ENCODE measurements around the gene FGFBP1. TPM values are rescaled to one million over a fixed set of nuclear protein-coding genes. Genes with fewer than 3 reads are reported as not detected.

FGFBP1 gene
- not detected in 2 replicates for total RNA-seq (2011; cell fraction: chromatin; rRNA removed; ENCODE audit: low replicate concordance)
- total RNA-seq (2011; cell fraction: nucleolus; rRNA removed): not detected in 2 replicates
- not detected in 2 replicates for total RNA-seq (2011; cell fraction: nucleoplasm; rRNA removed)
- not detected in 2 replicates for total RNA-seq (2014; rRNA removed)
- not detected in 2 replicates for total RNA-seq (2014; rRNA removed; fragmentation: Illumina TruSeq; extraction: Trizol)
- total RNA-seq (2015; rRNA removed; fragmentation: Illumina TruSeq; extraction: Trizol): not detected in 2 replicates
- not detected in 2 replicates for total RNA-seq (2021)
- not detected in 2 replicates for polyA plus RNA-seq (2011; rRNA removed)
- not detected in 2 replicates for polyA plus RNA-seq (2011; cell fraction: cytosol; rRNA removed)
- polyA plus RNA-seq (2011; cell fraction: nucleus; rRNA removed): not detected in 2 replicates
- not detected in 2 replicates for polyA plus RNA-seq (2012)
- polyA plus RNA-seq (2014; fragmentation: Illumina TruSeq; extraction: Trizol): not detected in 2 replicates
- polyA plus RNA-seq (2014; fragmentation: Nextera tagmentation; extraction: Ambion mirVana): not detected
- not detected in 2 replicates for polyA plus RNA-seq (2014; rRNA removed)
- polyA minus RNA-seq (2011; rRNA and poly(A)+ RNA removed): not detected in 2 replicates
- polyA minus RNA-seq (2011; cell fraction: cytosol; rRNA and poly(A)+ RNA removed): not detected in 2 replicates
- not detected in 2 replicates for polyA minus RNA-seq (2011; cell fraction: nucleus; rRNA and poly(A)+ RNA removed)
- not detected for Bru-seq, nascent RNA
- BruChase-seq, experiment 1, labeled RNA remaining after a 2-hour chase: not detected
- not detected for BruChase-seq, experiment 2, labeled RNA remaining after a 6-hour chase
- long read RNA-seq, experiment 1: 0 reads
- long read RNA-seq, experiment 2: 0 reads
- long read RNA-seq, experiment 3: 0 reads

- H3K4me2 ChIP-seq (ENCODE audit: insufficient read depth, low read length): no peak within 1 kb of the TSS
- no peaks in the 10 kb centered on the region for H3K9me3 ChIP-seq (replicated peaks; ENCODE audit: control insufficient read depth, insufficient read depth, low read depth, low read length)
- no peak within 1 kb of the TSS for H3K4me3 ChIP-seq
- H3K4me1 ChIP-seq (replicated peaks in 1 of 2; ENCODE audit: control insufficient read depth in 2 of 2, insufficient read depth in 2 of 2, low read length in 2 of 2): no peaks in the 10 kb centered on the region
- H4K20me1 ChIP-seq (replicated peaks; ENCODE audit: control insufficient read depth, insufficient read depth, low read length): no peaks in the 10 kb centered on the region; the same call in 1 of the 2 replicates
- BruUV-seq (replicated peaks): no TSS peak
- DNase-seq (ENCODE audit: extremely low read depth in 1 of 4, low spot score in 3 of 4) (no peak), ATAC-seq (no peak), FAIRE-seq (no peak)
- peaks cover 0 to 10% of the 10 kb centered on the region in 2 experiments; a peak in 2 of 5 replicates for H3K27me3 ChIP-seq (ENCODE audit: control insufficient read depth in 2 of 2, insufficient read depth in 2 of 2, low read length in 2 of 2)
- 0% methylated on average over 4 of the region's 4 CpGs for WGBS (ENCODE audit: insufficient coverage, low coverage, missing lambda C conversion rate)
- no peaks in the 10 kb centered on the region for H3K9me1 ChIP-seq (ENCODE audit: control insufficient read depth, insufficient read depth, low read length)
- H3K79me2 ChIP-seq (ENCODE audit: control insufficient read depth, insufficient read depth, low read length): no peaks in the 10 kb centered on the region
- POLR2A ChIA-PET: no interaction called here
- in situ Hi-C loops (cut with MboI): no loop called here
- H3K36me3 ChIP-seq (ENCODE audit: control insufficient read depth, insufficient read depth, low read length): no peaks in the 10 kb centered on the region
- CTCF ChIA-PET (ENCODE audit: low intra/inter-chr PET ratio): no interaction called here
- H3K9ac ChIP-seq (ENCODE audit: insufficient read depth in 1 of 2, low read depth in 2 of 2, low read length in 2 of 2): no peak within 1 kb of the TSS
- no peak for TF ChIP-seq CBX5 (IDR thresholded peaks at IDR 0.05; ENCODE audit: borderline replicate concordance, low read depth)
- TF ChIP-seq PHF8 (IDR thresholded peaks at IDR 0.05; ENCODE audit: borderline replicate concordance, low read length): no peak
- no peak for TF ChIP-seq ARNT (IDR thresholded peaks at IDR 0.05)
- no peak for TF ChIP-seq NEUROD1 (IDR thresholded peaks at IDR 0.05; ENCODE audit: borderline replicate concordance, low read depth, low read length, partially characterized antibody)
- TF ChIP-seq ZNF280A (IDR thresholded peaks at IDR 0.05; ENCODE audit: low read depth, partially characterized antibody): no peak
- no peak for TF ChIP-seq ZNF175 (CRISPR knock-in tag; IDR thresholded peaks at IDR 0.05; ENCODE audit: low read depth)
- no peak for TF ChIP-seq KDM5B (IDR thresholded peaks at IDR 0.05; ENCODE audit: insufficient replicate concordance, low read depth, low read length)
- no peak for TF ChIP-seq ZC3H8 (IDR thresholded peaks at IDR 0.05)
- no peak for TF ChIP-seq ZNF311 (CRISPR knock-in tag; IDR thresholded peaks at IDR 0.05)
- TF ChIP-seq KHSRP (IDR thresholded peaks at IDR 0.05): no peak
- no peak within 1 kb of the TSS for H3K27ac ChIP-seq (ENCODE audit: extremely low read depth, low read depth, low read length)
- intact Hi-C loops (cut with micrococcal nuclease): no loop called here
- no peak within 1 kb of the TSS for H2AFZ ChIP-seq (ENCODE audit: low read depth, low read length)
Measured at GRCh38 chr4:15938640-15939039, at the start of gene FGFBP1. TSS of gene FGFBP1 (minus strand) at chr4:15938740. CDS start at chr4:15936632, 2,108 bp downstream.
